AG04449 (cell line): ENCODE results near the gene IGSF1.

Experiments used
- CTCF ChIA-PET: fragments of 350-600 bp; formaldehyde crosslinking; extraction: SDS; loops from one replicate; lab custom pipeline; 2021; ENCODE audit warnings: antibody characterized with exemption; lab: Yijun Ruan, JAX
- POLR2A ChIA-PET: fragments of 400-600, 350-600 bp; formaldehyde crosslinking; extraction: SDS; loops from one replicate; lab custom pipeline; 2020; ENCODE audit warnings: antibody characterized with exemption, inconsistent platforms; lab: Yijun Ruan, JAX
- DNase-seq: peaks from one replicate; pipeline ENCODE4 v3.0.0-alpha.2; 2010; ENCODE audit warnings: low read depth, low spot score
- H3K4me3 ChIP-seq: 2 replicates; pipeline ENCODE4 v1.5.1; 2011; ENCODE audit warnings: low read depth, mild to moderate bottlenecking, control low read depth, low read length
- CTCF ChIP-seq: IDR thresholded peaks from one replicate; pipeline ENCODE4 v1.5.1; 2011; ENCODE audit warnings: mild to moderate bottlenecking, moderate library complexity, low read length, control low read depth, inconsistent platforms; ENCODE audit not compliant: insufficient read depth; ENCODE audit errors: missing control alignments

IGSF1 gene, protein sequence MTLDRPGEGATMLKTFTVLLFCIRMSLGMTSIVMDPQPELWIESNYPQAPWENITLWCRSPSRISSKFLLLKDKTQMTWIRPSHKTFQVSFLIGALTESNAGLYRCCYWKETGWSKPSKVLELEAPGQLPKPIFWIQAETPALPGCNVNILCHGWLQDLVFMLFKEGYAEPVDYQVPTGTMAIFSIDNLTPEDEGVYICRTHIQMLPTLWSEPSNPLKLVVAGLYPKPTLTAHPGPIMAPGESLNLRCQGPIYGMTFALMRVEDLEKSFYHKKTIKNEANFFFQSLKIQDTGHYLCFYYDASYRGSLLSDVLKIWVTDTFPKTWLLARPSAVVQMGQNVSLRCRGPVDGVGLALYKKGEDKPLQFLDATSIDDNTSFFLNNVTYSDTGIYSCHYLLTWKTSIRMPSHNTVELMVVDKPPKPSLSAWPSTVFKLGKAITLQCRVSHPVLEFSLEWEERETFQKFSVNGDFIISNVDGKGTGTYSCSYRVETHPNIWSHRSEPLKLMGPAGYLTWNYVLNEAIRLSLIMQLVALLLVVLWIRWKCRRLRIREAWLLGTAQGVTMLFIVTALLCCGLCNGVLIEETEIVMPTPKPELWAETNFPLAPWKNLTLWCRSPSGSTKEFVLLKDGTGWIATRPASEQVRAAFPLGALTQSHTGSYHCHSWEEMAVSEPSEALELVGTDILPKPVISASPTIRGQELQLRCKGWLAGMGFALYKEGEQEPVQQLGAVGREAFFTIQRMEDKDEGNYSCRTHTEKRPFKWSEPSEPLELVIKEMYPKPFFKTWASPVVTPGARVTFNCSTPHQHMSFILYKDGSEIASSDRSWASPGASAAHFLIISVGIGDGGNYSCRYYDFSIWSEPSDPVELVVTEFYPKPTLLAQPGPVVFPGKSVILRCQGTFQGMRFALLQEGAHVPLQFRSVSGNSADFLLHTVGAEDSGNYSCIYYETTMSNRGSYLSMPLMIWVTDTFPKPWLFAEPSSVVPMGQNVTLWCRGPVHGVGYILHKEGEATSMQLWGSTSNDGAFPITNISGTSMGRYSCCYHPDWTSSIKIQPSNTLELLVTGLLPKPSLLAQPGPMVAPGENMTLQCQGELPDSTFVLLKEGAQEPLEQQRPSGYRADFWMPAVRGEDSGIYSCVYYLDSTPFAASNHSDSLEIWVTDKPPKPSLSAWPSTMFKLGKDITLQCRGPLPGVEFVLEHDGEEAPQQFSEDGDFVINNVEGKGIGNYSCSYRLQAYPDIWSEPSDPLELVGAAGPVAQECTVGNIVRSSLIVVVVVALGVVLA (N-terminal part only)

GRCh38 chrX:131288738-131289511, at the start of gene IGSF1:
IGSF1 (minus strand) TSS chrX:131289306; CDS start chrX:131286674, 2,632 bp downstream.
- POLR2A ChIA-PET = no interaction called here
- CTCF ChIA-PET = no interaction called here
- TF ChIP-seq CTCF = no peak
- no peak within 1 kb of the TSS for H3K4me3 ChIP-seq
- no peak for DNase-seq

- DNase-seq = no peak
- ChIA-PET POLR2A (no interaction called here), CTCF (no interaction called here)
- no peak overlapping the region for H3K4me3 ChIP-seq
- no peak for TF ChIP-seq CTCF
Observed at GRCh38 chrX:131332331-131332730, 43.2 kb upstream of the IGSF1 start.

- no peak overlapping the region for H3K4me3 ChIP-seq
- DNase-seq = no peak
- ChIA-PET POLR2A (no interaction called here), CTCF (no interaction called here)
- TF ChIP-seq CTCF = no peak
Observed at GRCh38 chrX:131331152-131331551, 42.0 kb upstream of the IGSF1 start.

- POLR2A ChIA-PET = no interaction called here
- DNase-seq = no peak
- no peak overlapping the region for H3K4me3 ChIP-seq
- TF ChIP-seq CTCF = no peak
- CTCF ChIA-PET = no interaction called here
Observed at GRCh38 chrX:131330735-131331134, 41.6 kb upstream of the IGSF1 start.

GRCh38 chrX:131322651-131323050, 33.5 kb upstream of the IGSF1 start:
- CTCF ChIA-PET = no interaction called here
- H3K4me3 ChIP-seq = no peak overlapping the region
- no peak for TF ChIP-seq CTCF
- DNase-seq = no peak
- POLR2A ChIA-PET = no interaction called here
